ENCODE data around the gene SND1. TPM values are rescaled to one million over a fixed set of nuclear protein-coding genes. Genes with fewer than 3 reads are reported as not detected.

SND1 gene
- total RNA-seq, 3 donors from 2014 or later = 83.5 to 131 (median 120) TPM

GRCh38 chr7:127812540-127812939 is 160.5 kb downstream of the SND1 start:
- intact Hi-C loops (cut with DNase I; ENCODE audit: low total_unique reads) = no loop called here
- Histone ChIP-seq H3K4me1 (no peaks in the 10 kb centered on the region), H3K27ac (no peak overlapping the region), H3K27me3 (no peaks in the 10 kb centered on the region), H3K9me3 (no peaks in the 10 kb centered on the region), H3K4me3 (no peak overlapping the region), H3K36me3 (no peaks in the 10 kb centered on the region)
- DNase-seq (ENCODE audit: low spot score in 2 of 2) = no peak
- TF ChIP-seq POLR2AphosphoS5 (IDR thresholded peaks at IDR 0.05) (no peak), POLR2A (IDR thresholded peaks at IDR 0.05) (no peak), CTCF (IDR thresholded peaks at IDR 0.05) (no peak)

- H3K27ac ChIP-seq = no peak overlapping the region
- no peak for TF ChIP-seq CTCF (IDR thresholded peaks at IDR 0.05)
- TF ChIP-seq POLR2A (IDR thresholded peaks at IDR 0.05) = no peak
- TF ChIP-seq POLR2AphosphoS5 (IDR thresholded peaks at IDR 0.05) = no peak
- no peaks in the 10 kb centered on the region for H3K4me1 ChIP-seq
- DNase-seq (ENCODE audit: low spot score in 2 of 2) = no peak
- H3K4me3 ChIP-seq = no peak overlapping the region
- intact Hi-C loops (cut with DNase I; ENCODE audit: low total_unique reads) = no loop called here
- no peaks in the 10 kb centered on the region for H3K36me3 ChIP-seq
- H3K9me3 ChIP-seq = no peaks in the 10 kb centered on the region
- H3K27me3 ChIP-seq = no peaks in the 10 kb centered on the region
Measured at GRCh38 chr7:127813991-127814541, 162.1 kb downstream of the SND1 start.

GRCh38 chr7:127815631-127816145 is 163.7 kb downstream of the SND1 start:
- H3K27me3 ChIP-seq = no peaks in the 10 kb centered on the region
- no peak overlapping the region for H3K27ac ChIP-seq
- no peaks in the 10 kb centered on the region for H3K9me3 ChIP-seq
- intact Hi-C loops (cut with DNase I; ENCODE audit: low total_unique reads) = no loop called here
- TF ChIP-seq CTCF (IDR thresholded peaks at IDR 0.05) (no peak), POLR2A (IDR thresholded peaks at IDR 0.05) (no peak), POLR2AphosphoS5 (IDR thresholded peaks at IDR 0.05) (no peak)
- DNase-seq (ENCODE audit: low spot score in 2 of 2) = no peak
- H3K4me3 ChIP-seq = no peak overlapping the region
- H3K4me1 ChIP-seq = no peaks in the 10 kb centered on the region
- no peaks in the 10 kb centered on the region for H3K36me3 ChIP-seq

- Histone ChIP-seq H3K36me3 (no peaks in the 10 kb centered on the region), H3K4me3 (no peak overlapping the region), H3K27me3 (no peaks in the 10 kb centered on the region), H3K4me1 (no peaks in the 10 kb centered on the region), H3K27ac (no peak overlapping the region), H3K9me3 (no peaks in the 10 kb centered on the region)
- no peak for DNase-seq (ENCODE audit: low spot score in 2 of 2)
- no peak for TF ChIP-seq POLR2AphosphoS5 (IDR thresholded peaks at IDR 0.05)
- TF ChIP-seq CTCF (IDR thresholded peaks at IDR 0.05) = no peak
- TF ChIP-seq POLR2A (IDR thresholded peaks at IDR 0.05) = no peak
- intact Hi-C loops (cut with DNase I; ENCODE audit: low total_unique reads) = no loop called here
Measured at GRCh38 chr7:127816354-127817190, 164.6 kb downstream of the SND1 start.

- TF ChIP-seq CTCF (IDR thresholded peaks at IDR 0.05) = no peak
- TF ChIP-seq POLR2A (IDR thresholded peaks at IDR 0.05) = no peak
- TF ChIP-seq POLR2AphosphoS5 (IDR thresholded peaks at IDR 0.05) = no peak
- intact Hi-C loops (cut with DNase I; ENCODE audit: low total_unique reads) = no loop called here
- no peaks in the 10 kb centered on the region for H3K4me1 ChIP-seq
Measured at GRCh38 chr7:127817466-127817865, 165.5 kb downstream of the SND1 start.

More at GRCh38 chr7:127817466-127817865, 165.5 kb downstream of the SND1 start:
- Histone ChIP-seq H3K9me3 (no peaks in the 10 kb centered on the region), H3K27ac (no peak overlapping the region), H3K27me3 (no peaks in the 10 kb centered on the region), H3K36me3 (no peaks in the 10 kb centered on the region), H3K4me3 (no peak overlapping the region)
- no peak for DNase-seq (ENCODE audit: low spot score in 2 of 2)

Measured in breast epithelium (tissue), 4 donors.